Endodermal cell (in vitro differentiated cells): ENCODE data around the gene ZMAT5. TPM values are rescaled to one million over a fixed set of nuclear protein-coding genes. Genes with fewer than 3 reads are reported as not detected.

Experiments
- DNase-seq: peaks from one replicate; pipeline ENCODE4 v3.0.0-alpha.2; 2017
- H3K27ac ChIP-seq: 2 replicates; pipeline ENCODE4 v1.5.1; 2013; ENCODE audit warnings: mild to moderate bottlenecking, low read depth, low read length, moderate library complexity
- H3K27me3 ChIP-seq: 2 replicates; pipeline ENCODE4 v1.6.1; 2013; ENCODE audit warnings: mild to moderate bottlenecking, low read length, moderate library complexity; ENCODE audit not compliant: insufficient read depth, control insufficient read depth, poor library complexity, severe bottlenecking
- H3K36me3 ChIP-seq: 2 replicates; pipeline ENCODE4 v1.7.0; 2013; ENCODE audit warnings: mild to moderate bottlenecking, low read length, moderate library complexity; ENCODE audit not compliant: control insufficient read depth, insufficient read depth
- H3K4me1 ChIP-seq: one replicate; pipeline ENCODE4 v1.7.0; 2013; ENCODE audit warnings: low read length; ENCODE audit not compliant: control insufficient read depth, insufficient read depth
- H3K4me3 ChIP-seq: 2 replicates; pipeline ENCODE4 v1.5.1; 2013; ENCODE audit warnings: mild to moderate bottlenecking, low read length, moderate library complexity
- H3K9ac ChIP-seq: 2 replicates; pipeline ENCODE4 v1.6.1; 2013; ENCODE audit warnings: mild to moderate bottlenecking, low read length, moderate library complexity; ENCODE audit not compliant: poor library complexity, severe bottlenecking; ENCODE audit errors: extremely low read depth
- H3K9me3 ChIP-seq: 2 replicates; pipeline ENCODE4 v1.6.1; 2013; ENCODE audit warnings: mild to moderate bottlenecking, low read length, moderate library complexity; ENCODE audit not compliant: control insufficient read depth
- H3K27ac Mint-ChIP-seq: 2 replicates; pipeline ENCODE4 v1.8.0; 2020; ENCODE audit warnings: mixed read lengths
- H3K27me3 Mint-ChIP-seq: 2 replicates; pipeline ENCODE4 v1.8.0; 2021; ENCODE audit warnings: mild to moderate bottlenecking, mixed read lengths; ENCODE audit not compliant: insufficient read depth
- H3K36me3 Mint-ChIP-seq: 2 replicates; pipeline ENCODE4 v1.8.0; 2020; ENCODE audit warnings: low read depth, mixed read lengths
- H3K4me1 Mint-ChIP-seq: 2 replicates; pipeline ENCODE4 v1.8.0; 2020; ENCODE audit warnings: mixed read lengths
- H3K4me3 Mint-ChIP-seq: 2 replicates; pipeline ENCODE4 v1.8.0; 2020; ENCODE audit warnings: mild to moderate bottlenecking, moderate library complexity, mixed read lengths
- H3K9me3 Mint-ChIP-seq: 2 replicates; pipeline ENCODE4 v1.8.0; 2020; ENCODE audit warnings: mild to moderate bottlenecking, mixed read lengths
- WGBS, 2 experiments: methylation state at CpG; one replicate each; pipeline versions ENCODE4 v1.1.5 to v1.1.7; 2013; ENCODE audit warnings: missing lambda C conversion rate in 2 of 2, mixed read lengths in 1 of 2; ENCODE audit not compliant: insufficient coverage in 1 of 2, insufficient read length in 1 of 2; 5-methylcytosine and 5-hydroxymethylcytosine counted together
- total RNA-seq, 2 donors: library from RNA; stranded (reverse); fragmentation: NEBNext Ultra II Directional in 1 of 2; extraction: Animal tissue kit (Norgen Biotek cat#: 25700) in 1 of 2; gene quantifications; 2 replicates in 1 of 2; 3 replicates in 1 of 2; pipeline ENCODE4 v1.2.1, GENCODE V29; 2021
- TF ChIP-seq, protein P1 (sequence below): fragments of 200-600 bp; sonication (generic); conservative IDR thresholded peaks from 2 replicates; pipeline ENCODE4 v1.5.0; 2021; ENCODE audit warnings: antibody characterized with exemption, mild to moderate bottlenecking

The ZMAT5 gene
- total RNA-seq, 2 donors from 2014 or later = 15.5 to 22.5 TPM

DNA sequence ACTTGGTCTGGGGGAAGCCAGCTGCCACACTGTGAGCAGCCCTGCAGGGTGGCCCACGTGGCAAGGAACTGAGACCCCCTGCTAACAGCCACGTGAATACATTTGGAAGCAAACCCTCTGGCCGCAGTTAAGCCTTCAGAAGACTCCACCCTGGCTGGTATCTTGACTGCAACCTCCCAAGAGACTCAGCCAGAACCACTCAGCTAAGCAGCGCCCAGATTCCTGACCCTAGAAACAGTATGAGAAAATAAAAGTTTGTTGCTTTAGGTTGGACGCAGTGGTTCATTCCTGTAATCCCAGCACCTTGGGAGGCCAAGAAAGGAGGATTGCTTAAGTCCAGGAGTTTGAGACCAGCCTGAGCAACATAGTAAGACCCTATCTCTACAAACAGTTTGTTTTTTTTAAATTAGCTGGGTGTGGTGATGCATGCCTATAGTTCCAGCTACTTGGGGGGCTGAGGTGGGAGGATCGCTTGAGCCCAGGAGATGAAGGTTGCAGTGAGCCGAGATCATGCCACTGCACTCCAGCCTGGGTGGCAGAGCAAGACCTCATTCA, 8.7 kb downstream of the ZMAT5 start:
- H3K36me3 ChIP-seq = no peaks in the 10 kb centered on the region
- no peak overlapping the region for H3K27ac ChIP-seq
- TF ChIP-seq, protein P1, sequence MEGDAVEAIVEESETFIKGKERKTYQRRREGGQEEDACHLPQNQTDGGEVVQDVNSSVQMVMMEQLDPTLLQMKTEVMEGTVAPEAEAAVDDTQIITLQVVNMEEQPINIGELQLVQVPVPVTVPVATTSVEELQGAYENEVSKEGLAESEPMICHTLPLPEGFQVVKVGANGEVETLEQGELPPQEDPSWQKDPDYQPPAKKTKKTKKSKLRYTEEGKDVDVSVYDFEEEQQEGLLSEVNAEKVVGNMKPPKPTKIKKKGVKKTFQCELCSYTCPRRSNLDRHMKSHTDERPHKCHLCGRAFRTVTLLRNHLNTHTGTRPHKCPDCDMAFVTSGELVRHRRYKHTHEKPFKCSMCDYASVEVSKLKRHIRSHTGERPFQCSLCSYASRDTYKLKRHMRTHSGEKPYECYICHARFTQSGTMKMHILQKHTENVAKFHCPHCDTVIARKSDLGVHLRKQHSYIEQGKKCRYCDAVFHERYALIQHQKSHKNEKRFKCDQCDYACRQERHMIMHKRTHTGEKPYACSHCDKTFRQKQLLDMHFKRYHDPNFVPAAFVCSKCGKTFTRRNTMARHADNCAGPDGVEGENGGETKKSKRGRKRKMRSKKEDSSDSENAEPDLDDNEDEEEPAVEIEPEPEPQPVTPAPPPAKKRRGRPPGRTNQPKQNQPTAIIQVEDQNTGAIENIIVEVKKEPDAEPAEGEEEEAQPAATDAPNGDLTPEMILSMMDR = no peak
- H3K27me3 ChIP-seq = no peaks in the 10 kb centered on the region
- Mint-ChIP-seq H3K4me1 (no peaks in the 10 kb centered on the region), H3K27me3 (no peaks in the 10 kb centered on the region), H3K4me3 (no peak overlapping the region), H3K36me3 (no peaks in the 10 kb centered on the region), H3K9me3 (no peaks in the 10 kb centered on the region), H3K27ac (no peak overlapping the region)
- H3K9me3 ChIP-seq = no peaks in the 10 kb centered on the region
- DNase-seq = no peak
- no peak overlapping the region for H3K9ac ChIP-seq
- WGBS, 2 experiments = 58 to 73% methylated on average over 3 to 7 of the region's 7 CpGs
- H3K4me3 ChIP-seq = no peak overlapping the region
- no peaks in the 10 kb centered on the region for H3K4me1 ChIP-seq

DNA sequence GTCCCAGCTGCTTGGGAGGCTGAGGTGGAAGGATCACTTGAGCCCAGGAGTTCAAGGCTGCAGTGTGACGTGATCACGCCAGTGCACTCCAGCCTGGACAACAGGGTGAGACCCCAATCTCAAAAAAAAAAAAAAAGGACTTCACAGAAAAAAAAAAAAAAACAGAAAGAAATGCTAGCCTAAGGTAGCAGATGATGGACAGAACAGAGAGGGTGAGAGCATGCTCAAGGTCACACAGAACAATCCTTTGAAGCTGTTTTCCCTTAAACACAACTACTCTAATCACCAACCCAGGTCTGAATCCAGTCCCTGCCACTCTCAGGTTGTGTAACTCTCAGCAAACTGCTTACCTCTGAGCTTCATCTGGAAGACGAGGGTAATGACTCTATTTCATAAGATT, 9.7 kb downstream of the ZMAT5 start:
- no peak overlapping the region for H3K4me3 Mint-ChIP-seq
- Histone ChIP-seq H3K27ac (no peak overlapping the region), H3K9me3 (no peaks in the 10 kb centered on the region), H3K4me3 (no peak overlapping the region), H3K27me3 (no peaks in the 10 kb centered on the region), H3K36me3 (no peaks in the 10 kb centered on the region), H3K4me1 (no peaks in the 10 kb centered on the region), H3K9ac (no peak overlapping the region)
- TF ChIP-seq, protein P1 = no peak
- DNase-seq = no peak
- H3K36me3 Mint-ChIP-seq = peaks cover 3% of the 10 kb centered on the region
- H3K4me1 Mint-ChIP-seq = no peaks in the 10 kb centered on the region
- no peaks in the 10 kb centered on the region for H3K27me3 Mint-ChIP-seq
- WGBS, 2 experiments = 93 to 100% methylated on average over 1 to 3 of the region's 3 CpGs
- H3K27ac Mint-ChIP-seq = no peak overlapping the region
- no peaks in the 10 kb centered on the region for H3K9me3 Mint-ChIP-seq

DNA sequence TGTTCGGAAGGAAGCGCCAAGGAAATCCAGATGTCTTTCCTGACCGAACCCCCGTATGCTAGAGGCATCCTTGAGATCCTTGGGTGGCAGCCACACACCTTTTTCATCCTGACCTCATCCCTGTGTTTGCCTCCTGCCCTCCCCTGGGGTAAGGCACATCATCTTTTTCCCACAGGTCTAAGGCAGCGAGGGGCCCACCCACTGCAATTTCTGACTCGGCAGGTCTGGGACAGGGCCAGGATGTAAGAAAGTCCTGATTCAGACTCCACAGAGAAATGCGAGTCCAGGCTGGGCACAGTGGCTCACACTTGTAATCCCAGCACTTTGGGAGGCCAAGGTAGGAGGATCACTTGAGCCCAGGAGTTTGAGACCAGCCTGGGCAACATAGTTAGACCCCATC, 10.5 kb downstream of the ZMAT5 start:
- DNase-seq = no peak
- Histone ChIP-seq H3K27me3 (no peaks in the 10 kb centered on the region), H3K36me3 (no peaks in the 10 kb centered on the region), H3K9ac (no peak overlapping the region), H3K9me3 (no peaks in the 10 kb centered on the region), H3K4me3 (no peak overlapping the region), H3K27ac (no peak overlapping the region), H3K4me1 (no peaks in the 10 kb centered on the region)
- H3K4me3 Mint-ChIP-seq = no peak overlapping the region
- 92% methylated on average over 6 to 7 of the region's 7 CpGs for WGBS, 2 experiments
- H3K36me3 Mint-ChIP-seq = peaks cover 3% of the 10 kb centered on the region
- no peaks in the 10 kb centered on the region for H3K9me3 Mint-ChIP-seq
- no peaks in the 10 kb centered on the region for H3K4me1 Mint-ChIP-seq
- H3K27ac Mint-ChIP-seq = no peak overlapping the region
- no peaks in the 10 kb centered on the region for H3K27me3 Mint-ChIP-seq
- TF ChIP-seq, protein P1 = no peak
